Measurements from ENCODE around the gene FAM187B.

The FAM187B gene

GRCh38 chr19:35228177-35228930 is at the start of gene FAM187B:
FAM187B (minus strand) TSS chr19:35228739; CDS start chr19:35228680, 59 bp downstream.
- Mint-ChIP-seq H3K4me1 (ENCODE audit: low read depth) (no peaks in the 10 kb centered on the region), H3K36me3 (ENCODE audit: low read depth) (no peaks in the 10 kb centered on the region), H3K27ac (no peak within 1 kb of the TSS), H3K27me3 (no peaks in the 10 kb centered on the region), H3K9me3 (no peaks in the 10 kb centered on the region), H3K4me3 (no peak within 1 kb of the TSS)

DNA sequence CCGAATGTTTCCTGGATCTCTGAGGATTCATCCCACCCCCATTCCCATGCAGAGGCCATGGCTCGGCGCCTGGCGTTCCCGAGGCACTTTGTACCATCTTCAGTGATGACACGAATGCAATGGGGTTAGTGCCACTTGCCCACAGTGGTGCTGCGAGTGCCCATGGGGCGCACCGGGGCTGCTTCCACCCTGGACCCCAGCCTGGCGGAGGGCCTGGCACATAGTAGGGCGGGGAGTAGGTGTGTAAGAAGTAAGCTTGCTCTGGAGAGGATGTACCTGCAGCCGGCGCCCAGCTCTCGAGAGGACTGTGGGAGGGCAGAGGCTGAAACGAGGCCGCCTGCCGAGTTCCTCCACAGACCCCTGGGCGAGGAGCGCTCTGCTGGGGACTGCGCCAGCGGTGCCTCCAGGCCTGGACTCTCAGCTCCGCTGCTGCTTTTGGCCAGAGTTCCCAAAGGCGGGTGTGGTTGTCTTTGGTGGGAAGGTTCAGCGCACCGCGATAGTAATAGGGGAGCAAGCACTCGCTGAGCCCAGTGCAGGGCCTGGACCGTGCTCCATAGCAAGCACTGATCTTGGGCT is 48.3 kb upstream of the FAM187B start:
- H3K4me3 Mint-ChIP-seq = no peak overlapping the region
- no peak overlapping the region for H3K27ac Mint-ChIP-seq
- H3K4me1 Mint-ChIP-seq (ENCODE audit: low read depth) = peaks cover 19% of the 10 kb centered on the region
- H3K36me3 Mint-ChIP-seq (ENCODE audit: low read depth) = peaks cover 30% of the 10 kb centered on the region
- H3K27me3 Mint-ChIP-seq = peaks cover under 1% of the 10 kb centered on the region
- no peaks in the 10 kb centered on the region for H3K9me3 Mint-ChIP-seq

DNA sequence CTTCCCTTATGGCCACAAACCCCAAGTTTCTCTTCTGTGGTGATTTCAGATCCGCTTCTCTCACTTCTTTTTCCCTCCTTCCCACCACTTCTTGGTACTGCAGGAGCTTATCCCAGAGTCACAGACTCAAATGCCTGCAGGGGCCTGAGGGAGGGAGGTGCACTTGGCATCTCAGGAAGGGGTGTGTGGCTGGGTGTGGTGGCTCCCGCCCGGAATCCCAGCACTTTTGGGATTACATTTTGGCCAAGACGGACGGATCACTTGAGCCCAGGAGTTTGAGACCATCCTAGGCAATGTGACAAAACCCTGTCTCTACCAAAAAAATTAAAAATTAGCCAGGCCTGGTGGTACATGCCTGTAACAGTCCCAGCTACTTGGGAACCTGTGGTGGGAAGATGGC is 45.8 kb upstream of the FAM187B start:
- no peaks in the 10 kb centered on the region for H3K9me3 Mint-ChIP-seq
- no peak overlapping the region for H3K27ac Mint-ChIP-seq
- no peak overlapping the region for H3K4me3 Mint-ChIP-seq
- peaks cover 40% of the 10 kb centered on the region for H3K36me3 Mint-ChIP-seq (ENCODE audit: low read depth)
- H3K4me1 Mint-ChIP-seq (ENCODE audit: low read depth) = peaks cover 23% of the 10 kb centered on the region
- H3K27me3 Mint-ChIP-seq = no peaks in the 10 kb centered on the region

- H3K27ac Mint-ChIP-seq = peak overlapping the region; percentile 51
- peaks cover 23% of the 10 kb centered on the region for H3K4me1 Mint-ChIP-seq (ENCODE audit: low read depth)
- no peaks in the 10 kb centered on the region for H3K9me3 Mint-ChIP-seq
Measured at GRCh38 chr19:35273686-35274259, 45.2 kb upstream of the FAM187B start.

GRCh38 chr19:35272954-35273649 is 44.6 kb upstream of the FAM187B start:
- Mint-ChIP-seq H3K4me3 (no peak overlapping the region), H3K27me3 (no peaks in the 10 kb centered on the region), H3K9me3 (no peaks in the 10 kb centered on the region), H3K27ac (peak overlapping the region; percentile 53), H3K4me1 (ENCODE audit: low read depth) (peaks cover 23% of the 10 kb centered on the region), H3K36me3 (ENCODE audit: low read depth) (peaks cover 40% of the 10 kb centered on the region)

More at GRCh38 chr19:35273686-35274259, 45.2 kb upstream of the FAM187B start:
- Mint-ChIP-seq H3K4me3 (no peak overlapping the region), H3K27me3 (no peaks in the 10 kb centered on the region), H3K36me3 (ENCODE audit: low read depth) (peaks cover 40% of the 10 kb centered on the region)

DNA sequence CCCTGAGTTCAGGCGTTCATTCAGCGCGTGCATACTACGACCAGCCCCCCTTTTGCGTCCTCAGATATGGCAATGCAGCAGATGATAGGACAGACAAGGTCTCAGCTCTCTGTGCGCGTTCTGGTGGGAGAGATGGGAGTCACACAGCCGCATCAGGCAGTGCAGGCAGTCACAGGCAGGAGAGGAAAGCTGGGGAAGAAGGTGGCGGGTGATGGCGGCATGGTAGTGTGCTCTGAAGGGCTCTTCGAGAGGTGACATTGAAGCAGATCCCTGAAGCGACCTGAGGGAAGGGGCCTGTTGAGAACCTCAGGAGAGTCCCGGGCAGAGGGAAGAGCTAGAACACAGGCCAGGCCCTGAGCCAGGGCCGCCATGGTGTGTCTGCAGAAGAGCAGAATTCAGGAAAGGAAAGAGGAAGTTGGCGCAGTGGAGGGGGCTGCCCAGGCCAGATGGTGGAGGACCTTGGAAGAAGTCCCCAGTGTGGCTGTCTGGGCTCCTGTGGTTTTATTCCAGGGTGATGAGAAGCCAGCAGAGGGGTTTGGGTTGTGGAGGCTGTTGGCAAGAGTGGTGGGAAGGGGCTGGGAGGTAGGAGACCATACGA is 43.7 kb upstream of the FAM187B start:
- Mint-ChIP-seq H3K27ac (peak overlapping the region; percentile 41), H3K36me3 (ENCODE audit: low read depth) (peaks cover 34% of the 10 kb centered on the region), H3K4me3 (no peak overlapping the region), H3K9me3 (no peaks in the 10 kb centered on the region), H3K4me1 (ENCODE audit: low read depth) (peaks cover 23% of the 10 kb centered on the region), H3K27me3 (no peaks in the 10 kb centered on the region)

DNA sequence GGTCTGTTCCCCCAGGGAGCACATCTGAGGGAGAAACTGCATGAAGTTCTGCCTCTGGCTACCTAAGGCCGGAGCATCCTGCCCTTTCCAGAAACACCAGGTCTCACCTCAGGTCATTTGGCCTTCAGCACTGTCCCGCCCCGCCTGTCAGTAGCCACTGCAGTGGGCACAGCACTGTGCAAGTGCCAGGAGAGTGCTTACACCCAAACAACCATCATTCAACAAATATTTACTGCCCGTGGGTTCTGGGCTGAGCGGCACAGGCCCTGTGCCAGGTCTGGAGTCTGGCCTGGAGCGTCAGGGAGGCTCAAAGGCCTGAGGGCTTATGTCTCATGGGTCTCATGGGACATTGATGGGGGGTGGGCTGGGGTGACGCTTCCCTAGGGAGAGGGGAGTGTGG is 43.0 kb upstream of the FAM187B start:
- no peaks in the 10 kb centered on the region for H3K27me3 Mint-ChIP-seq
- H3K36me3 Mint-ChIP-seq (ENCODE audit: low read depth) = peaks cover 34% of the 10 kb centered on the region
- H3K9me3 Mint-ChIP-seq = no peaks in the 10 kb centered on the region
- no peak overlapping the region for H3K4me3 Mint-ChIP-seq
- H3K27ac Mint-ChIP-seq = no peak overlapping the region
- peaks cover 24% of the 10 kb centered on the region for H3K4me1 Mint-ChIP-seq (ENCODE audit: low read depth)

DNA sequence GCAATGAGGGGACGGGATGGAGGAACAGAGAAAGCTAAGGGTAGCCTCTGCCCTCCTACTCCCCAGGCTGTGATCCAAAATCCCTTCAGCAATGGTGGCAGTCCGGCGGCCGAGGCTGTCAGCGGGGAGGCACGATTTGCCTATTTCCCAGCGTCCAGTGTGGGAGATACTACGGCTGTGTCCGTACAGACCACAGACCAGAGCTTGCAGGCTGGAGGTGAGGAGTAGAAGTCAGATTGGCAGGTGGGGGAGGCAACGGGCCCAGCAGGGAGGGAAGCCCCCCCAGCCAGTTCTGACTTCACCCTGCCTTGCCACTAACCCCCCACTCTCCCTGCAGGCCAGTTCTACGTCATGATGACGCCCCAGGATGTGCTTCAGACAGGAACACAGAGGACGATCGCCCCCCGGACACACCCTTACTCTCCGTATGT is 41.9 kb upstream of the FAM187B start:
- peak overlapping the region; percentile 66 for H3K4me3 Mint-ChIP-seq
- H3K27me3 Mint-ChIP-seq = no peaks in the 10 kb centered on the region
- H3K4me1 Mint-ChIP-seq (ENCODE audit: low read depth) = peaks cover 36% of the 10 kb centered on the region
- no peak overlapping the region for H3K27ac Mint-ChIP-seq
- H3K9me3 Mint-ChIP-seq = no peaks in the 10 kb centered on the region
- H3K36me3 Mint-ChIP-seq (ENCODE audit: low read depth) = peaks cover 34% of the 10 kb centered on the region

DNA sequence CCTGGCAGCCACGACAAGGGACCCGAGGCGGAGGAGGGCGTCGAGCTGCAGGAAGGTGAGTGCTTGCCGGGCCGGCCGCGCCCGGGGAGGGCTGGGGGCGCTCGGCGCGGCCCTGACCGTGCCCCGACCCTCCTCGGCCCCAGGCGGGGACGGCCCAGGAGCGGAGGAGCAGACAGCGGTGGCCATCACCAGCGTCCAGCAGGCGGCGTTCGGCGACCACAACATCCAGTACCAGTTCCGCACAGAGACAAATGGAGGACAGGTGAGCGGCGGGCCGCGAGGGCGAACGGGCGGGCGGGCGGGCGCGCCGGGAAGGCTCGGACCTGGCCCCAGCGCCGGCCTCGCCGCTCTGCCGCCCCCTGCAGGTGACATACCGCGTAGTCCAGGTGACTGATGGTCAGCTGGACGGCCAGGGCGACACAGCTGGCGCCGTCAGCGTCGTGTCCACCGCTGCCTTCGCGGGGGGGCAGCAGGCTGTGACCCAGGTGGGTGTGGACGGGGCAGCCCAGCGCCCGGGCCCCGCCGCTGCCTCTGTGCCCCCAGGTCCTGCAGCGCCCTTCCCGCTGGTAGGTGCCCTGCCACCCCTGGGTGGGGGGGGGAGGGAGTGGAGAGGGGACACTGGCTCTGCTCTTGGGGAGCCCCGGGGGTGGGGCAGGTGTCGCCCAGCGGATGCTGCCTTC is 41.0 kb upstream of the FAM187B start:
- no peak overlapping the region for H3K27ac Mint-ChIP-seq
- peak overlapping the region; percentile 66 for H3K4me3 Mint-ChIP-seq
- no peaks in the 10 kb centered on the region for H3K27me3 Mint-ChIP-seq
- H3K4me1 Mint-ChIP-seq (ENCODE audit: low read depth) = peaks cover 44% of the 10 kb centered on the region
- H3K9me3 Mint-ChIP-seq = no peaks in the 10 kb centered on the region
- peaks cover 33% of the 10 kb centered on the region for H3K36me3 Mint-ChIP-seq (ENCODE audit: low read depth)

- Mint-ChIP-seq H3K9me3 (no peaks in the 10 kb centered on the region), H3K4me1 (ENCODE audit: low read depth) (peaks cover 44% of the 10 kb centered on the region), H3K27ac (peak within 1 kb of the TSS; percentile 92), H3K27me3 (no peaks in the 10 kb centered on the region), H3K4me3 (peak within 1 kb of the TSS; percentile 89), H3K36me3 (ENCODE audit: low read depth) (peaks cover 27% of the 10 kb centered on the region)
Measured at GRCh38 chr19:35268536-35269437, 40.2 kb upstream of the FAM187B start, which contains the start of gene USF2. USF2 (plus strand) TSS chr19:35268962; CDS start chr19:35269102, 140 bp downstream.

DNA sequence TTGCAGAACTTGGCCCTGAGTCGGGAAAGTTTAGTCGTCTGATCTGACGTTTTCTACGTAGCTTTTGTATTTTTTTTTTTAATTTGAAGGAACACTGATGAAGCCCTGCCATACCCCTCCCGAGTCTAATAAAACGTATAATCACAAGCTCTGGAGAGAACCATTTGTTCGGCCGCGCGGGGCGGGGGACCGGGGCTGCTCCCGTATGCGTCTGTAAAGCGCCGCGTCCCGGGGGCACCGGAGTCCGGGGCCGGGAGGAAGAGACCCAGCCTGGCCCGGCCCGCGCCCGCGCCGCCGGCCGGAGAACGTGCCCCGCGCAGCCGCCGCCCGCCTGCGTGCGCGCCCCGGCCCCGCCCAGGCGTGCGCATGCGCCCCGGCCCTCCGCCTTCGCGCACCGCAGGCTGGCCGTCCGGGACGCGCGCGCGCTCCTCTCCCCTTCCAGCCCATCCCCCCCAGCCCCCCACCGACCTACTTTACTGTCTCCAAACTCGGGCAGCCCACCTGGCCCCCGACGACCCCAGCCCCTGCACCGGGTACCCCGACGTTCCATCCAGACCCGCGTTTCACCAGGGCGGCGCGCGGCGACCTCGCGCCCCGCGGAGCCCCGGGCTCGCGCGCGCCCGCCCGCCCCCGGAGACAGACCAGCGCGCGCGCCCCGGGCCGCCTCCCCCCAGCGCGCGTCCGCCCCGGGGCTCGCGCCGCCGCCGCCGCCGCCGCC is 39.4 kb upstream of the FAM187B start:
- peak overlapping the region; percentile 89 for H3K4me3 Mint-ChIP-seq
- H3K4me1 Mint-ChIP-seq (ENCODE audit: low read depth) = peaks cover 39% of the 10 kb centered on the region
- peak overlapping the region; percentile 92 for H3K27ac Mint-ChIP-seq
- no peaks in the 10 kb centered on the region for H3K27me3 Mint-ChIP-seq
- no peaks in the 10 kb centered on the region for H3K9me3 Mint-ChIP-seq
- H3K36me3 Mint-ChIP-seq (ENCODE audit: low read depth) = peaks cover 22% of the 10 kb centered on the region

DNA sequence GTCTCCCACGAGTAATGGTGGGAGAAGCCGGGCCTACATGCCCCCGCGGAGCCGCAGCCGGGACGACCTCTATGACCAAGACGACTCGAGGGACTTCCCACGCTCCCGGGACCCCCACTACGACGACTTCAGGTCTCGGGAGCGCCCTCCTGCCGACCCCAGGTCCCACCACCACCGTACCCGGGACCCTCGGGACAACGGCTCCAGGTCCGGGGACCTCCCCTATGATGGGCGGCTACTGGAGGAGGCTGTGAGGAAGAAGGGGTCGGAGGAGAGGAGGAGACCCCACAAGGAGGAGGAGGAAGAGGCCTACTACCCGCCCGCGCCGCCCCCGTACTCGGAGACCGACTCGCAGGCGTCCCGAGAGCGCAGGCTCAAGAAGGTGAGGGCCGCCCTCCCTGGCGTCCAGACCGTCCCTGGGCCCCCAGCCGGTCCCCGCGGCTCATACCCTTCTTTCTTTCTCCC is 38.8 kb upstream of the FAM187B start:
- peak overlapping the region; percentile 92 for H3K27ac Mint-ChIP-seq
- peak overlapping the region; percentile 89 for H3K4me3 Mint-ChIP-seq
- peaks cover 38% of the 10 kb centered on the region for H3K4me1 Mint-ChIP-seq (ENCODE audit: low read depth)
- H3K36me3 Mint-ChIP-seq (ENCODE audit: low read depth) = peaks cover 21% of the 10 kb centered on the region
- H3K9me3 Mint-ChIP-seq = no peaks in the 10 kb centered on the region
- H3K27me3 Mint-ChIP-seq = no peaks in the 10 kb centered on the region
